ENCODE results near the gene SLC27A5. TPM values are rescaled to one million over a fixed set of nuclear protein-coding genes. Genes with fewer than 3 reads are reported as not detected.
A peak's percentile ranks its signal among the peaks of the same experiment; 100 is the strongest.

The SLC27A5 gene
- total and polyA plus RNA-seq, 2 of the 13 experiments (the other 11 are each of a cell fraction or from before 2014, with no cell fraction given), result 30.3 to 40.2 TPM

DNA sequence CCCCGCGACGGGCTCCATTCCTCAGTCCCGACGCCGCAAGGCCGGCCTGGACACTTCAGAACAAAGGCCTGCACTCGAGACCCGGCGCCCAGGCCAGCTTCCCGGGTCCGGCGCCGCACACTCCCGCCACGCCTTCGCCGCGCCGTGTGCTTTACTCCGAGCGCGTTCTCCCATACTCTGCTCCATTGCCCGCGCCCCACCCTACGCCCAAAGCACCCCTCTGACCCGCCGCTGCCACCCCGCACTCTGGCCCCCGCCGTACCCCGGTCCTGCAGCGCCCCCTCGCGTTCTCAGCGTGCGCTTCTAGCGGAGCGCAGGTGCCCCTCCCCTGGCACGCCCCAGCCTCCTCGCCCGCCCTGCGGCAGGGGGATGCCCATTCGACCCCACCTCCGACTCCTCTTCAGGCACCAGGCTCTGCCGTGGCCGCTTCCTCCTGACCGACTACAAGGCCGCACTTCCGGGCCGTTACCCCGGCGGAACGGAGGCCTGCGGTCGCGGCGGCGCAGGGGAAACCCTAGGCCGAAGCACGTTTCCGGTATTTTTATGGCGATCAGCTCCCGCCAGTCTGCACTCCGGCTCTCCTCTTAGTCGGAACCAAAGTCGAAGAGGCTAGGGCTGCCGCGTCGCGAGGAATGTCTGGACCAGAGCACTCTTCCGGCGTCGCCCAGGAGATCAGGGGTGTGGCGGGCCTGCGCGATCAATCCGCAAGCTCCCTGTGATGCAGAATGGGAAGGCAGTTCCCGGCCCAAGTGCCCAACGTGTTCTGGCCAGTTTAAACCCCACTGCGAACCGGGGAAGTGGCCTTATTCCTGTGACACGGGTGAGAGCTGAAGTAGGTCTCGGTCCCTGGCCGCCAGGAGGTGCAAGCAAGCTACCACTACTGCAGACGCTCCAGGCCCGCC, 7.8 kb upstream of the SLC27A5 start, which contains the start of gene ZBTB45 (continued):
- peak; percentile 55 for TF ChIP-seq NFYB (CRISPR knock-in tag; IDR thresholded peaks at IDR 0.05)
- TF ChIP-seq MYC (CRISPR knock-in tag; IDR thresholded peaks at IDR 0.05; ENCODE audit: borderline replicate concordance), result peak; percentile 93
- 0 out of 2 replicates have a peak, but pooled peaks have one; percentile 65 for TF ChIP-seq SMAD1 (CRISPR knock-in tag; IDR thresholded peaks at IDR 0.05; ENCODE audit: borderline replicate concordance, low read depth)
- TF ChIP-seq FIP1L1 (IDR thresholded peaks at IDR 0.05; ENCODE audit: borderline replicate concordance, insufficient read depth, low read depth, low read length), result no peak; the same call in 1 of the 2 replicates
- TF ChIP-seq NR1H2 (CRISPR knock-in tag; IDR thresholded peaks at IDR 0.05; ENCODE audit: borderline replicate concordance, low read depth), result no peak
- TF ChIP-seq ZNF354B (CRISPR knock-in tag; IDR thresholded peaks at IDR 0.05), result no peak; the same call in 1 of the 2 replicates
- TF ChIP-seq ATF4 (CRISPR knock-in tag; IDR thresholded peaks at IDR 0.05), result peak in 1 of 2 experiments; percentile 81; a peak in 2 of 4 replicates
- TF ChIP-seq KDM1A (CRISPR knock-in tag; IDR thresholded peaks at IDR 0.05), result no peak; the same call in 1 of the 2 replicates
- 0 out of 2 replicates have a peak, but pooled peaks have one; percentile 20 for TF ChIP-seq CHD2 (IDR thresholded peaks at IDR 0.05; ENCODE audit: low read depth, low read length)
- peak; percentile 24; the same call in 1 of the 2 replicates for TF ChIP-seq ZNF235 (CRISPR knock-in tag; IDR thresholded peaks at IDR 0.05; ENCODE audit: borderline replicate concordance)
- peak; percentile 92 for TF ChIP-seq ZNF746 (CRISPR knock-in tag; IDR thresholded peaks at IDR 0.05)
- peak; percentile 31; the same call in 1 of the 2 replicates for TF ChIP-seq RERE (CRISPR knock-in tag; IDR thresholded peaks at IDR 0.05; ENCODE audit: low read depth)
- TF ChIP-seq ZNF766 (CRISPR knock-in tag; IDR thresholded peaks at IDR 0.05; ENCODE audit: borderline replicate concordance), result 0 out of 2 replicates have a peak, but pooled peaks have one; percentile 33
- no peak for TF ChIP-seq SIX1 (CRISPR knock-in tag; IDR thresholded peaks at IDR 0.05; ENCODE audit: borderline replicate concordance)
- TF ChIP-seq HIVEP1 (CRISPR knock-in tag; IDR thresholded peaks at IDR 0.05), result peak; percentile 93
- TF ChIP-seq SNAPC4 (CRISPR knock-in tag; IDR thresholded peaks at IDR 0.05), result no peak

Data from HepG2 (cell line).